Mononuclear cell (primary cell): Measurements from ENCODE around the gene SLC39A1. TPM values are rescaled to one million over a fixed set of nuclear protein-coding genes. Genes with fewer than 3 reads are reported as not detected.
A peak's percentile ranks its signal among the peaks of the same experiment; 100 is the strongest.
"Not testable (repeated sequence)": the region's sequence is repeated elsewhere in the genome, so short reads cannot be mapped to it uniquely, and the experiment has no call there.

ENCODE experiments used
- H3K27me3 ChIP-seq: 2 replicates; pipeline ENCODE4 v1.6.0; 2011; ENCODE audit warnings: low read length, control low read depth; ENCODE audit not compliant: insufficient read depth
- H3K4me1 ChIP-seq: 2 replicates; pipeline ENCODE4 v1.5.1; 2011; ENCODE audit warnings: mild to moderate bottlenecking, low read length, control low read depth; ENCODE audit not compliant: insufficient read depth
- H3K4me3 ChIP-seq: 2 replicates; pipeline ENCODE4 v1.5.1; 2011; ENCODE audit warnings: mild to moderate bottlenecking, low read length, moderate library complexity
- H3K9me3 ChIP-seq: 2 replicates; pipeline ENCODE4 v1.5.1; 2011; ENCODE audit warnings: low read depth, mild to moderate bottlenecking, control low read depth, low read length
- total RNA-seq: library from RNA; depleted of rRNA; stranded (reverse); fragments of >200 nt; gene quantifications from one replicate; pipeline ENCODE4 v1.2.3, GENCODE V29; 2012

SLC39A1 gene, protein sequence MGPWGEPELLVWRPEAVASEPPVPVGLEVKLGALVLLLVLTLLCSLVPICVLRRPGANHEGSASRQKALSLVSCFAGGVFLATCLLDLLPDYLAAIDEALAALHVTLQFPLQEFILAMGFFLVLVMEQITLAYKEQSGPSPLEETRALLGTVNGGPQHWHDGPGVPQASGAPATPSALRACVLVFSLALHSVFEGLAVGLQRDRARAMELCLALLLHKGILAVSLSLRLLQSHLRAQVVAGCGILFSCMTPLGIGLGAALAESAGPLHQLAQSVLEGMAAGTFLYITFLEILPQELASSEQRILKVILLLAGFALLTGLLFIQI
- total RNA-seq: 15.8 TPM

GRCh38 chr1:153963030-153963849, at the start of gene SLC39A1:
SLC39A1 (minus strand) TSS chr1:153963537; CDS start chr1:153962715, 822 bp downstream.
- H3K9me3 ChIP-seq: no peaks in the 10 kb centered on the region
- peaks cover 60% of the 10 kb centered on the region for H3K4me1 ChIP-seq
- peak within 1 kb of the TSS; percentile 69 for H3K4me3 ChIP-seq
- H3K27me3 ChIP-seq: no peaks in the 10 kb centered on the region

- not testable (repeated sequence) for H3K4me1 ChIP-seq, H3K4me3 ChIP-seq, H3K9me3 ChIP-seq, H3K27me3 ChIP-seq
These were observed 49.2 kb upstream of the SLC39A1 start for GRCh38 chr1:154012543-154012942.

- H3K4me1 ChIP-seq: no peaks in the 10 kb centered on the region
- H3K4me3 ChIP-seq: no peak overlapping the region
- no peaks in the 10 kb centered on the region for H3K27me3 ChIP-seq
- H3K9me3 ChIP-seq: no peaks in the 10 kb centered on the region
These were observed 48.8 kb upstream of the SLC39A1 start for GRCh38 chr1:154012129-154012528.

DNA sequence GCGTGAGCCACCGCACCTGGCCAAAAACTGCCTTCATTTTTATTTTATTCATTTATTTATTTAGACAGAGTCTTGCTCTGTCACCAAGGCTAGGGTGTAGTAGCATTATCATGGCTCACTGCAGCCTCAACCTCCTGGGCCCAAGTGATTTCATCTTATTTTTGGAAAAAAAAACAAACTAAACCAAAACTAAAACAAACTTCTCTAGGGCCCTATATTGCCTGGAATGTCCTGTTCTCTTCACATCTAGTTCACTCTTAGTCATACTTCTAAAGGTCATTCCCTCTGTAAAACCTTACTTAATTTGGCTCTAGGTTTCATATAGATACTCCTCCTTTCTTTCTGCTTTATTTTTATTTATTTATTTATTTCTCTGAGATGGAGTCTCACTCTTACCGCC, 42.8 kb upstream of the SLC39A1 start:
- no peaks in the 10 kb centered on the region for H3K9me3 ChIP-seq
- H3K27me3 ChIP-seq: no peaks in the 10 kb centered on the region
- no peak overlapping the region for H3K4me3 ChIP-seq
- H3K4me1 ChIP-seq: no peaks in the 10 kb centered on the region

GRCh38 chr1:154000420-154000819, 37.1 kb upstream of the SLC39A1 start:
- Histone ChIP-seq H3K4me1 (no peaks in the 10 kb centered on the region), H3K4me3 (no peak overlapping the region), H3K9me3 (no peaks in the 10 kb centered on the region)

DNA sequence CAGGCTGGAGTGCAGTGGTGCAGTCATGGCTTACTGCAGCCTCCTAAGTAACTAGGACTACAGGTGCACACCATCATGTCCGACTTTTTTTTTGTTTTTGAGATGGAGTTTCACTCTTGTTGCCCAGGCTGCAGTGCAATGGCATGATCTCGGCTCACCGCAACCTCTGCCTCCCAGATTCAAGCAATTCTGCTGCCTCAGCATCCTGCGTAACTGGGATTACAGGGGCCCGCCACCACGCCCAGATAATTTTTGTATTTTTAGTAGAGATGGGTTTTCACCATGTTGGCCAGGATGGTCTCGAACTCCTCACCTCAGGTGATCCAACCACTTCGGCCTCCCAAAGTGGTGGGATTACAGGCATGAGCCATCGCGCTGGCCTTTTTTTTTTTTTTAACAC, 33.5 kb upstream of the SLC39A1 start:
- not testable (repeated sequence) for H3K27me3 ChIP-seq, H3K9me3 ChIP-seq, H3K4me3 ChIP-seq
- H3K4me1 ChIP-seq: peaks cover 21% of the 10 kb centered on the region

More at GRCh38 chr1:154000420-154000819, 37.1 kb upstream of the SLC39A1 start:
- no peaks in the 10 kb centered on the region for H3K27me3 ChIP-seq

DNA sequence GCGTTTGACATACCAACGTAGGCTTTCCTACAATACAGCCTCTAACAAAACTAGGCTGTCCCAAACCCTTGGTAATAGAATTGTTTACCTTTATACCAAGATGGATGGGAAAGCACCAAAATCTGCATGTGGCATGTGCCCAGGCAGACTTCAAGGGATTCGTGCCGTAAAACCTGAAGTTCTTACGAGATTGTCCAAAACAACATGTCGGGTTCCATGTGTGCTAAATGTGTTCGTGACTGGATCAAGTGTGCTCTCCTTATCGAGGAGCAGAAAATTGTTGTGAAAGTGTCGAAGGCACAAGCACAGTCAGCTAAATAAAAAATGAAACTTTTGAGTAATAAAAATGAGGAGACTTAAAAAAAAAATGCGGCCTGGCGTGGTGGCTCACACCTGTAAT, 32.3 kb upstream of the SLC39A1 start:
- peaks cover 29% of the 10 kb centered on the region for H3K4me1 ChIP-seq
- no peaks in the 10 kb centered on the region for H3K27me3 ChIP-seq
- H3K9me3 ChIP-seq: no peaks in the 10 kb centered on the region
- H3K4me3 ChIP-seq: no peak overlapping the region

GRCh38 chr1:153995202-153995601, 31.9 kb upstream of the SLC39A1 start:
- Histone ChIP-seq H3K9me3 (no peaks in the 10 kb centered on the region), H3K4me1 (peaks cover 30% of the 10 kb centered on the region), H3K4me3 (no peak overlapping the region), H3K27me3 (no peaks in the 10 kb centered on the region)

DNA sequence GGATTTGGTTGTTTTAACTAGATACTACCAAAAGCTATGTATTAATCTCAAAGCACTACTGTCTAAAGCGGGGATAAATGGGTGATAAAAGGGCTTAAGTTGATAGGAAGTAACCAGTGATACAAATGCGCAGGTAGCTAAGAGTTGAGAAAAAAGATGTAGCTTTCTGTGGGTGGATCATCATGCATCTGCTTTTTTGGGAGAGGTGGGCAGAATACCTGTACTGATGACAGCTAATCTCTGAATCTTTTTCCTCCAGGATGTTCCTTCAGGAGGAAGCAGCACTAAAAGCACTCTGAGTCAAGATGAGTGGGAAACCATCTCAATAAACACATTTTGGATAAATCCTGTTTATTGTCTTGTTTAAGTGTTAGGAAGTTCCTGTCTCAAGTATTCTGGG, 28.5 kb upstream of the SLC39A1 start:
- no peaks in the 10 kb centered on the region for H3K9me3 ChIP-seq
- no peaks in the 10 kb centered on the region for H3K27me3 ChIP-seq
- H3K4me1 ChIP-seq: peaks cover 40% of the 10 kb centered on the region
- H3K4me3 ChIP-seq: peak overlapping the region; percentile 97

GRCh38 chr1:153991151-153991630, 27.9 kb upstream of the SLC39A1 start:
- no peaks in the 10 kb centered on the region for H3K27me3 ChIP-seq
- peaks cover 46% of the 10 kb centered on the region for H3K4me1 ChIP-seq
- peak overlapping the region; percentile 97 for H3K4me3 ChIP-seq
- no peaks in the 10 kb centered on the region for H3K9me3 ChIP-seq

DNA sequence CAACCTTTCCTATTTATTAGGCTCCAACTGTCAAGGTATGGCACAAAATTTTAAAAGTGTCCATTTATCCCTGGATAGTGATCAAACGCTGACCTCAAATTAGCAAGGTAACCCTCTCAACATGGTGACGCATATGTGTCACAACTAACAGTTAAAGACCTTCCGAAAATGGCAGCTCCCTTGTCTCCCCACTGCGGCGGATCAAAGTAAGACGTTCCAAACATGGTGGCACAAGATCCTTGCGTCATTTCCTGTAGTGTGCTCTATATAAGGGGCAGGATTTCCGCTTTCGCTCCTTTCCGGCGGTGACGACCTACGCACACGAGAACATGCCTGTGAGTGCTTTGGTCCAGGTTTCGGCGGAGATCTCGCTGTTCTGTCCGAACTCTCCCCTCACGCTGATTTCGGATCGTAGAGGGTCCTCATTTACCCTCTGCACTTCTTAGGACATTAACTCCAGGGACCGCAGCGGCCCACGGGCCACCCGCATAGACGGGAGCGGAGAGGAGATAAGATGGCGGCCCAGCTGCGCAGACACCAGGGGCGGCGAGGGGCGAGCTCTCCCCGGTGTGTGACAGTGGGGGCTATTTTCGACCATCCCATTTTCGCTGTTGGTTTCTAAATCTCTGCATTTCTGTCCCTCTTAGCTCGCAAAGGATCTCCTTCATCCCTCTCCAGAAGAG, 27.3 kb upstream of the SLC39A1 start, which contains the start of gene RPS27:
Gene RPS27, plus strand, starts transcription at position 295 of the 683 bp plus-strand sequence. Its CDS starts 35 bp downstream, at position 330.
- Histone ChIP-seq H3K27me3 (no peaks in the 10 kb centered on the region), H3K9me3 (no peaks in the 10 kb centered on the region), H3K4me3 (peak within 1 kb of the TSS; percentile 97), H3K4me1 (peaks cover 49% of the 10 kb centered on the region)

DNA sequence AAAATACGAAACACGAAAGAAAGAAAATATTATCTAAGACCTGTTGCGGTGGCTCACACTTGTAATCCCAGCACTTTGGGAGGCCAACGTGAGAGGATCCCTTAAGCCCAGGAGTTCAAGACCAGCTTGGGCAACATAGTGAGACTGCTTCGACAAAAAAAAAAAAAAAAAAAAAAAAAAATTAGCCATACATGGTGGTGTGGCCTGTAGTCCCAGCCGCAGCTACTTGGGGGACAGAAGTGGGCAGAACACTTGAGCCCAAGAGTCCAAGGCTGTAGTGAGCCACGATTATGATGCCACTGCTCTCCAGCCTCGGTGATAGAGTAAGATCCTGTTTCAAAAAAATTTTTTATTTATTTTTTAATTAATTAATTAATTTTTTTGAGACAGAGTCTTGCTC, 24.3 kb upstream of the SLC39A1 start:
- Histone ChIP-seq H3K27me3 (no peaks in the 10 kb centered on the region), H3K9me3 (no peaks in the 10 kb centered on the region), H3K4me3 (no peak overlapping the region), H3K4me1 (peaks cover 51% of the 10 kb centered on the region)

- no peaks in the 10 kb centered on the region for H3K9me3 ChIP-seq
- H3K4me1 ChIP-seq: peaks cover 36% of the 10 kb centered on the region
- H3K4me3 ChIP-seq: peak within 1 kb of the TSS; percentile 5
- no peaks in the 10 kb centered on the region for H3K27me3 ChIP-seq
These were observed 22.8 kb upstream of the SLC39A1 start, which contains the start of gene RAB13 for GRCh38 chr1:153985941-153986761. RAB13 (minus strand) TSS chr1:153986339; CDS start chr1:153986236, 103 bp downstream.

DNA sequence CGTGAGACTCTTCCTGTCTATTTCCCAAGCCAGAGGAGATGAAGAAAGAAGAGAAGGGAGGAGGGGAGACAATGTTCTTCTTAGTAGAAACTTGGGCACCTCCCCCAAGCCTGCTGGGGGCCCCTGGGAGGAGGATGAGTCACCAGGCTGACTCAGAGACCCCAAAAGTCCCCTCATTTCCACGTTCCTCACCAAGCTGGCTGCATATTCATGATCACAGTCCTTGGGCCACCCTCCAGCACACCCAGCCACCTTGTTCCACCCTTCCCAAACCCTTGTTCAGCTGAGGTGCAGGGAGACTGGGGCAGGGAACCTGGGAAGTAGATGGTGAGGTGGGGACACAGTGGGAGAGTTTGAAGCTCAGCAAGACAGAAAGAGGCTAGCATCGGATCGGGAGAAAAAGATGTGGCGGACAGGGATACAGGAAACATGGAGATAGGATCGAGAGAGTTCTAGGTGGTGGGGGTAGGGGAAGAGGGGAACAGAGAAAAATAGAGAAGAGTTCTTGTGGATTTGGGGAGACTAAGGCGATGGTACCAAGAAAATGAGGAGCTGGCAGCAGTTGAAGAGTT, 22.1 kb upstream of the SLC39A1 start:
- Histone ChIP-seq H3K27me3 (no peaks in the 10 kb centered on the region), H3K4me1 (peaks cover 35% of the 10 kb centered on the region), H3K9me3 (no peaks in the 10 kb centered on the region), H3K4me3 (no peak overlapping the region)
